ENCODE data around the gene OR4Q3.
"Not testable (repeated sequence)": the region's sequence is repeated elsewhere in the genome, so short reads cannot be mapped to it uniquely, and the experiment has no call there.

Gene OR4Q3

GRCh38 chr14:19788150-19788549, 44.8 kb downstream of the OR4Q3 start:
- H3K36me3 ChIP-seq (ENCODE audit: insufficient read depth); H3K4me2 ChIP-seq; H3K27ac ChIP-seq; H3K4me1 ChIP-seq (ENCODE audit: low read depth, poor library complexity, severe bottlenecking); H4K20me1 ChIP-seq (ENCODE audit: insufficient read depth); H3K9ac ChIP-seq; H2AFZ ChIP-seq (ENCODE audit: low read depth); H3K79me2 ChIP-seq (ENCODE audit: insufficient read depth, low read depth); H3K4me3 ChIP-seq (IDR thresholded peaks at IDR 0.05; ENCODE audit: insufficient read depth, low read depth, low read length); H3K27me3 ChIP-seq (ENCODE audit: insufficient read depth, low read depth): not testable (repeated sequence)

- not testable (repeated sequence) for H4K20me1 ChIP-seq (ENCODE audit: insufficient read depth); H3K4me3 ChIP-seq (IDR thresholded peaks at IDR 0.05; ENCODE audit: insufficient read depth, low read depth, low read length); H3K36me3 ChIP-seq (ENCODE audit: insufficient read depth); H3K79me2 ChIP-seq (ENCODE audit: insufficient read depth, low read depth); H3K4me1 ChIP-seq (ENCODE audit: low read depth, poor library complexity, severe bottlenecking); H3K9ac ChIP-seq; H2AFZ ChIP-seq (ENCODE audit: low read depth); H3K4me2 ChIP-seq; H3K27me3 ChIP-seq (ENCODE audit: insufficient read depth, low read depth); H3K27ac ChIP-seq
These were observed 53.2 kb downstream of the OR4Q3 start for GRCh38 chr14:19796520-19797108.

All from KMS-11 (cell line).